Measurements from ENCODE around the gene RPLP2. TPM values are rescaled to one million over a fixed set of nuclear protein-coding genes. Genes with fewer than 3 reads are reported as not detected.

The RPLP2 gene
- total RNA-seq, 1 experiment from 2014 or later: 3,468 TPM

DNA sequence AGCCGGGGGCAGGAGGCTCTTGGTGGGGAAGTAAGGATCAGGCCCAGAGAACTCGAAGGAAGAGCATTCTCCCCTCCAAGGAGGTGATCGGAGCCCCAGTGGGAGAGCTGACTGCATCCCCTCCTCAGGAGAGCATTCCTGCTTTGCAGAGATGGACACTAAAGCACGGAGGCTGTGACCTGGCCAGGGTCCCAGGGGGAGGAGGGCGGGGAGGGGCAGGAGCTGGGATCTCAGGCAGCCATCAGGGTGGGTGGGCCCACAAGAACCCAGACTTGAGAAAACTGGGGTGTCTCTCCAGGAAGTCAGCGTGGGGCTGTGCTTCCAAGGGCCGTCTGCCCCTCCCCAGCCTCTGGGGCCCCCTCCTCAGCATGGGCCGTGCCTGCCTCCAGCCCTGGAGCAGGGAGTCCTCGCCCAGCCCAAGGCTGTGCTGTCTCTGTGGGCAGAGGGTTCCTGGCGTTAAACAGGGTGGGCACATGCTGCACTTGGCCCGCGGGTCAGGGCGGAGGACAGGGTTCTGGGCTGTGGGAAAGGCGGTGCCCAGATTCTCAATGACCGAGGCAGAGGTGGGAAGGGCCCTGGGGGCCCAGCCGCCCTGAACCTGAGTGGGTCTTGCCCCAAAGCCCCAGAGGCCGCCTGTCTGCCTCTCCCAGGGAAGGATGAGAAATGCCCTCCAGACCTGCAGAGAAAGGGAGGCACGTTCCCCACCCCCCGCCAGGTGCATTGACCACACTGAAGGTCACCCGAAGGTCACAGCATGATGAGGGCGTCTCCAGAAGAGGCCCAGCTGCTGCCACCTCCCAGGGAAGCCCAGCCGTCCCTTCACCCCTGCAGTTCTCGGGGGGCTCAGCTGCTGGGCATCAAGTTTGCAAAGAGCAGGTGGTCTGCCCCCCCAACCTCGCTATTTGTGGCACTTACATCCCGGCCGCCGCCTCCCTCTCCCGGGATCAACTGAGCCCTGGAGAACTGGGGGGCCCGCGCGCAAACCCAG, 20.5 kb upstream of the RPLP2 start:
- Histone ChIP-seq H3K36me3 (ENCODE audit: control insufficient read depth, insufficient read depth, low read length) (no peaks in the 10 kb centered on the region; the same call in none of the 2 replicates), H3K9me3 (ENCODE audit: control insufficient read depth, insufficient read depth, low read depth, low read length) (no peaks in the 10 kb centered on the region), H3K4me1 (ENCODE audit: control insufficient read depth, insufficient read depth, low read length) (peaks cover 43% of the 10 kb centered on the region), H3K4me3 (ENCODE audit: low read depth in 2 of 2, low read length in 2 of 2) (peak overlapping the region; percentile 51 to 59), H3K27me3 (ENCODE audit: control insufficient read depth, insufficient read depth, low read length) (no peaks in the 10 kb centered on the region), H3K27ac (ENCODE audit: low read length) (peak overlapping the region; percentile 32)
- peak; percentile 43; the same call in 1 of the 2 replicates for TF ChIP-seq POLR2AphosphoS5 (IDR thresholded peaks at IDR 0.05; ENCODE audit: low read depth, low read length)
- TF ChIP-seq, protein P1, sequence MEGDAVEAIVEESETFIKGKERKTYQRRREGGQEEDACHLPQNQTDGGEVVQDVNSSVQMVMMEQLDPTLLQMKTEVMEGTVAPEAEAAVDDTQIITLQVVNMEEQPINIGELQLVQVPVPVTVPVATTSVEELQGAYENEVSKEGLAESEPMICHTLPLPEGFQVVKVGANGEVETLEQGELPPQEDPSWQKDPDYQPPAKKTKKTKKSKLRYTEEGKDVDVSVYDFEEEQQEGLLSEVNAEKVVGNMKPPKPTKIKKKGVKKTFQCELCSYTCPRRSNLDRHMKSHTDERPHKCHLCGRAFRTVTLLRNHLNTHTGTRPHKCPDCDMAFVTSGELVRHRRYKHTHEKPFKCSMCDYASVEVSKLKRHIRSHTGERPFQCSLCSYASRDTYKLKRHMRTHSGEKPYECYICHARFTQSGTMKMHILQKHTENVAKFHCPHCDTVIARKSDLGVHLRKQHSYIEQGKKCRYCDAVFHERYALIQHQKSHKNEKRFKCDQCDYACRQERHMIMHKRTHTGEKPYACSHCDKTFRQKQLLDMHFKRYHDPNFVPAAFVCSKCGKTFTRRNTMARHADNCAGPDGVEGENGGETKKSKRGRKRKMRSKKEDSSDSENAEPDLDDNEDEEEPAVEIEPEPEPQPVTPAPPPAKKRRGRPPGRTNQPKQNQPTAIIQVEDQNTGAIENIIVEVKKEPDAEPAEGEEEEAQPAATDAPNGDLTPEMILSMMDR (IDR thresholded peaks at IDR 0.05): no peak
- in situ Hi-C loops (cut with HindIII; ENCODE audit: low pct_unique_long_range_greater_than_20kb, low sequenced_read_pairs) (no loop called here), intact Hi-C loops (cut with micrococcal nuclease; ENCODE audit: unreplicated experiment) (no loop called here)
- CTCF ChIA-PET: no interaction called here
- no peak for DNase-seq (ENCODE audit: low read depth, low spot score)
- POLR2A ChIA-PET: interaction anchor here (0.7 to 0.8 kb wide), 2 partner anchors 14 to 20 kb away, joined by 3 read pairs; partner anchors contain the start of gene RPLP2
- peak; percentile 1 for ATAC-seq
- no TSS peak for BruUV-seq (replicated peaks)

DNA sequence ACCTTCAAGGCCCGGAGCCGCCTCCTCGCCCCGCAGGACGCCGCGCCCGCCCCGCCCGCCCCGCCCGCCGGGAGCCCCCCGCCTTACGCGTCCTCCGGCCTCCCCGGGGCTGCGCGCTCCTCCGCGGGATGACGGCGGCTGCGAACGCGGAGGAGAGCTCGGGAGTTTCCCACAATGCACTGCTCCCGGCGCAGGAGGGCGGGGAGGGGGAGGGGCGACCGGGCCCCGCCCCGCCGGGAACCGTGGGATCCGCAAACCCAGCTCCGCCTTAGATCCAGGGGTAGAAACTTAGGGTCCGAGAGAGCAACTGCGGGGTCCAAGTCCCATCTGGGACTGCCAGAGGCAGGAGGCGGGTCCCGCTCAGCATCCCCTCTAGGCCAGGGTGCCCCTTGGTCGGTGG, 19.8 kb upstream of the RPLP2 start, which contains the start of gene CEND1:
CEND1 (minus strand) TSS at position 148 of the 400 bp plus-strand sequence. CDS start 1,514 bp downstream, outside the sequence.
- Histone ChIP-seq H3K27me3 (ENCODE audit: control insufficient read depth, insufficient read depth, low read length) (no peaks in the 10 kb centered on the region), H3K9me3 (ENCODE audit: control insufficient read depth, insufficient read depth, low read depth, low read length) (no peaks in the 10 kb centered on the region), H3K27ac (ENCODE audit: low read length) (peak within 1 kb of the TSS; percentile 86), H3K4me1 (ENCODE audit: control insufficient read depth, insufficient read depth, low read length) (peaks cover 50% of the 10 kb centered on the region), H3K4me3 (ENCODE audit: low read depth in 2 of 2, low read length in 2 of 2) (peak within 1 kb of the TSS; percentile 51 to 59), H3K36me3 (ENCODE audit: control insufficient read depth, insufficient read depth, low read length) (no peaks in the 10 kb centered on the region; the same call in none of the 2 replicates)
- no peak for TF ChIP-seq SIN3A (IDR thresholded peaks at IDR 0.05; ENCODE audit: borderline replicate concordance, insufficient read depth, low read depth, low read length)
- TF ChIP-seq, protein P2, sequence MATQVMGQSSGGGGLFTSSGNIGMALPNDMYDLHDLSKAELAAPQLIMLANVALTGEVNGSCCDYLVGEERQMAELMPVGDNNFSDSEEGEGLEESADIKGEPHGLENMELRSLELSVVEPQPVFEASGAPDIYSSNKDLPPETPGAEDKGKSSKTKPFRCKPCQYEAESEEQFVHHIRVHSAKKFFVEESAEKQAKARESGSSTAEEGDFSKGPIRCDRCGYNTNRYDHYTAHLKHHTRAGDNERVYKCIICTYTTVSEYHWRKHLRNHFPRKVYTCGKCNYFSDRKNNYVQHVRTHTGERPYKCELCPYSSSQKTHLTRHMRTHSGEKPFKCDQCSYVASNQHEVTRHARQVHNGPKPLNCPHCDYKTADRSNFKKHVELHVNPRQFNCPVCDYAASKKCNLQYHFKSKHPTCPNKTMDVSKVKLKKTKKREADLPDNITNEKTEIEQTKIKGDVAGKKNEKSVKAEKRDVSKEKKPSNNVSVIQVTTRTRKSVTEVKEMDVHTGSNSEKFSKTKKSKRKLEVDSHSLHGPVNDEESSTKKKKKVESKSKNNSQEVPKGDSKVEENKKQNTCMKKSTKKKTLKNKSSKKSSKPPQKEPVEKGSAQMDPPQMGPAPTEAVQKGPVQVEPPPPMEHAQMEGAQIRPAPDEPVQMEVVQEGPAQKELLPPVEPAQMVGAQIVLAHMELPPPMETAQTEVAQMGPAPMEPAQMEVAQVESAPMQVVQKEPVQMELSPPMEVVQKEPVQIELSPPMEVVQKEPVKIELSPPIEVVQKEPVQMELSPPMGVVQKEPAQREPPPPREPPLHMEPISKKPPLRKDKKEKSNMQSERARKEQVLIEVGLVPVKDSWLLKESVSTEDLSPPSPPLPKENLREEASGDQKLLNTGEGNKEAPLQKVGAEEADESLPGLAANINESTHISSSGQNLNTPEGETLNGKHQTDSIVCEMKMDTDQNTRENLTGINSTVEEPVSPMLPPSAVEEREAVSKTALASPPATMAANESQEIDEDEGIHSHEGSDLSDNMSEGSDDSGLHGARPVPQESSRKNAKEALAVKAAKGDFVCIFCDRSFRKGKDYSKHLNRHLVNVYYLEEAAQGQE (IDR thresholded peaks at IDR 0.05; ENCODE audit: insufficient read depth in 1 of 2, low read depth in 2 of 2, low read length in 1 of 2): no peak
- TF ChIP-seq POLR2AphosphoS5 (IDR thresholded peaks at IDR 0.05; ENCODE audit: low read depth, low read length): peak; percentile 0; the same call in 1 of the 2 replicates
- BruUV-seq (replicated peaks): no TSS peak
- ATAC-seq: peak; percentile 36
- CTCF ChIA-PET: no interaction called here
- in situ Hi-C loops (cut with HindIII; ENCODE audit: low pct_unique_long_range_greater_than_20kb, low sequenced_read_pairs) (no loop called here), intact Hi-C loops (cut with micrococcal nuclease; ENCODE audit: unreplicated experiment) (no loop called here)
- DNase-seq (ENCODE audit: low read depth, low spot score): no peak
- POLR2A ChIA-PET: interaction anchor here (0.6 to 0.7 kb wide), 4 partner anchors 9 to 33 kb away, joined by 3 to 13 read pairs (median 5); no protein-coding TSS in a partner anchor
